DND-41 (cell line): ENCODE data around the gene SCGB1D1.

Experiments used
- ATAC-seq: fragments of 200-7000 bp; cut with Tn5 transposase; 3 replicates; pipeline ENCODE4 v1.9.1; 2021; ENCODE audit warnings: low read depth; ENCODE audit not compliant: insufficient read depth
- DNase-seq: peaks from one replicate; pipeline ENCODE4 v3.0.0-alpha.2; 2020
- H2AFZ ChIP-seq: 2 replicates; pipeline ENCODE4 v1.6.0; 2012; ENCODE audit warnings: low read depth, low read length
- H3K27ac ChIP-seq: 2 replicates; pipeline ENCODE4 v1.5.1; 2012; ENCODE audit warnings: low read length, inconsistent platforms
- H3K27me3 ChIP-seq: fragments of 200-600 bp; sonication (generic); 2 replicates; pipeline ENCODE4 v1.6.0; 2012; ENCODE audit warnings: low read length, mild to moderate bottlenecking, inconsistent platforms; ENCODE audit not compliant: insufficient read depth, poor library complexity
- H3K36me3 ChIP-seq: 2 replicates; pipeline ENCODE4 v1.5.1; 2012; ENCODE audit warnings: low read length, inconsistent platforms; ENCODE audit not compliant: insufficient read depth
- H3K4me1 ChIP-seq: 2 replicates; pipeline ENCODE4 v1.5.1; 2012; ENCODE audit warnings: mild to moderate bottlenecking, low read length; ENCODE audit not compliant: insufficient read depth
- H3K4me2 ChIP-seq: 2 replicates; pipeline ENCODE4 v1.6.0; 2012; ENCODE audit warnings: mild to moderate bottlenecking, moderate library complexity, low read length, inconsistent platforms; ENCODE audit not compliant: insufficient read depth
- H3K4me3 ChIP-seq, 2 experiments: fragments of 200-600 bp in 1 of 2; shearing (Covaris generic) in 1 of 2; 2 replicates each; pipeline ENCODE4 v1.5.1; 2012 to 2016; ENCODE audit warnings: inconsistent platforms in 2 of 2, low read length in 2 of 2, mild to moderate bottlenecking in 2 of 2, low read depth in 1 of 2, moderate library complexity in 1 of 2
- H3K79me2 ChIP-seq: 2 replicates; pipeline ENCODE4 v1.6.0; 2012; ENCODE audit warnings: low read length, inconsistent platforms; ENCODE audit not compliant: insufficient read depth
- H3K9ac ChIP-seq: 2 replicates; pipeline ENCODE4 v1.6.0; 2012; ENCODE audit warnings: low read depth, mild to moderate bottlenecking, inconsistent platforms, low read length, moderate library complexity
- H3K9me3 ChIP-seq: 2 replicates; pipeline ENCODE4 v1.5.1; 2012; ENCODE audit warnings: low read length, moderate library complexity, mild to moderate bottlenecking, inconsistent platforms; ENCODE audit not compliant: insufficient read depth, severe bottlenecking
- H4K20me1 ChIP-seq: 2 replicates; pipeline ENCODE4 v1.6.0; 2012; ENCODE audit warnings: low read length; ENCODE audit not compliant: insufficient read depth
- CTCF ChIP-seq: IDR thresholded peaks from 2 replicates; pipeline ENCODE4 v1.5.1; 2012; ENCODE audit warnings: borderline replicate concordance, low read length, moderate library complexity, mild to moderate bottlenecking; ENCODE audit not compliant: poor library complexity, severe bottlenecking; ENCODE audit errors: extremely low read depth
- EZH2 ChIP-seq: IDR thresholded peaks from 3 replicates; pipeline ENCODE4 v1.6.1; 2012; ENCODE audit warnings: borderline replicate concordance, low read depth, mild to moderate bottlenecking, moderate library complexity, low read length, inconsistent platforms; ENCODE audit not compliant: severe bottlenecking

Gene SCGB1D1

GRCh38 chr11:62190011-62190410 lies at the start of gene SCGB1D1:
SCGB1D1 (plus strand) TSS chr11:62190216; CDS start chr11:62190285, 69 bp downstream.
- H3K27ac ChIP-seq = no peak within 1 kb of the TSS
- no peak within 1 kb of the TSS for H2AFZ ChIP-seq
- H3K9ac ChIP-seq = no peak within 1 kb of the TSS
- no peak within 1 kb of the TSS for H3K4me3 ChIP-seq
- H3K79me2 ChIP-seq = no peaks in the 10 kb centered on the region
- no peak for TF ChIP-seq CTCF
- TF ChIP-seq EZH2 = no peak
- no peak within 1 kb of the TSS for H3K4me2 ChIP-seq
- H3K36me3 ChIP-seq = no peaks in the 10 kb centered on the region
- H3K4me1 ChIP-seq = no peaks in the 10 kb centered on the region
- no peaks in the 10 kb centered on the region for H4K20me1 ChIP-seq
- H3K27me3 ChIP-seq = peaks cover 23% of the 10 kb centered on the region
- H3K9me3 ChIP-seq = no peaks in the 10 kb centered on the region
- DNase-seq (no peak), ATAC-seq (no peak)

GRCh38 chr11:62140304-62141110 lies 49.5 kb upstream of the SCGB1D1 start:
- ATAC-seq = no peak
- Histone ChIP-seq H2AFZ (no peak overlapping the region), H4K20me1 (peaks cover 75% of the 10 kb centered on the region), H3K27ac (no peak overlapping the region), H3K4me2 (no peak overlapping the region), H3K9ac (no peak overlapping the region), H3K4me3 (no peak overlapping the region), H3K9me3 (no peaks in the 10 kb centered on the region), H3K36me3 (peaks cover 97% of the 10 kb centered on the region), H3K4me1 (no peaks in the 10 kb centered on the region), H3K79me2 (peaks cover 26% of the 10 kb centered on the region), H3K27me3 (no peaks in the 10 kb centered on the region)
- DNase-seq = no peak
- TF ChIP-seq CTCF (no peak), EZH2 (no peak)

GRCh38 chr11:62141111-62142042 lies 48.6 kb upstream of the SCGB1D1 start:
- TF ChIP-seq CTCF = no peak
- no peak for TF ChIP-seq EZH2
- ATAC-seq (no peak; the same call in 2 of the 3 replicates), DNase-seq (no peak)
- Histone ChIP-seq H3K4me3 (no peak overlapping the region), H3K9ac (no peak overlapping the region), H2AFZ (no peak overlapping the region), H3K27ac (no peak overlapping the region), H3K36me3 (peaks cover 100% of the 10 kb centered on the region), H3K4me2 (no peak overlapping the region), H4K20me1 (peaks cover 72% of the 10 kb centered on the region), H3K27me3 (no peaks in the 10 kb centered on the region), H3K4me1 (no peaks in the 10 kb centered on the region), H3K9me3 (no peaks in the 10 kb centered on the region), H3K79me2 (peaks cover 18% of the 10 kb centered on the region)
